ENCODE measurements around the gene BEX4. TPM values are rescaled to one million over a fixed set of nuclear protein-coding genes. Genes with fewer than 3 reads are reported as not detected.
"Not testable (repeated sequence)": the region's sequence is repeated elsewhere in the genome, so short reads cannot be mapped to it uniquely, and the experiment has no call there.

BEX4 gene
- total RNA-seq, 1 experiment from 2014 or later, result 13.1 TPM

- in situ Hi-C loops (cut with HindIII; ENCODE audit: low pct_unique_long_range_greater_than_20kb, low sequenced_read_pairs), result no loop called here
- DNase-seq (ENCODE audit: low read depth), result no peak
Measured at GRCh38 chrX:103233263-103233662, 18.4 kb downstream of the BEX4 start.

- in situ Hi-C loops (cut with HindIII; ENCODE audit: low pct_unique_long_range_greater_than_20kb, low sequenced_read_pairs), result no loop called here
- DNase-seq (ENCODE audit: low read depth), result no peak
Measured at GRCh38 chrX:103234869-103235268, 20.0 kb downstream of the BEX4 start.

GRCh38 chrX:103235608-103236007 is 20.7 kb downstream of the BEX4 start:
- DNase-seq (ENCODE audit: low read depth); in situ Hi-C loops (cut with HindIII; ENCODE audit: low pct_unique_long_range_greater_than_20kb, low sequenced_read_pairs): not testable (repeated sequence)

GRCh38 chrX:103236296-103236695 is 21.4 kb downstream of the BEX4 start:
- DNase-seq (ENCODE audit: low read depth), result no peak
- in situ Hi-C loops (cut with HindIII; ENCODE audit: low pct_unique_long_range_greater_than_20kb, low sequenced_read_pairs), result no loop called here

GRCh38 chrX:103240155-103240554 is 25.2 kb downstream of the BEX4 start:
- DNase-seq (ENCODE audit: low read depth), result no peak
- in situ Hi-C loops (cut with HindIII; ENCODE audit: low pct_unique_long_range_greater_than_20kb, low sequenced_read_pairs), result no loop called here

- DNase-seq (ENCODE audit: low read depth), result no peak
- in situ Hi-C loops (cut with HindIII; ENCODE audit: low pct_unique_long_range_greater_than_20kb, low sequenced_read_pairs), result no loop called here
Measured at GRCh38 chrX:103248553-103248952, 33.6 kb downstream of the BEX4 start.

- in situ Hi-C loops (cut with HindIII; ENCODE audit: low pct_unique_long_range_greater_than_20kb, low sequenced_read_pairs), result no loop called here
- DNase-seq (ENCODE audit: low read depth), result no peak
Measured at GRCh38 chrX:103249805-103250204, 34.9 kb downstream of the BEX4 start.

- no peak for DNase-seq (ENCODE audit: low read depth)
- in situ Hi-C loops (cut with HindIII; ENCODE audit: low pct_unique_long_range_greater_than_20kb, low sequenced_read_pairs), result no loop called here
Measured at GRCh38 chrX:103250977-103251376, 36.1 kb downstream of the BEX4 start.

GRCh38 chrX:103253608-103254007 is 38.7 kb downstream of the BEX4 start:
- peak; percentile 1 for DNase-seq (ENCODE audit: low read depth)
- in situ Hi-C loops (cut with HindIII; ENCODE audit: low pct_unique_long_range_greater_than_20kb, low sequenced_read_pairs), result no loop called here

GRCh38 chrX:103254171-103254824 is 39.4 kb downstream of the BEX4 start:
- DNase-seq (ENCODE audit: low read depth), result peak; percentile 75

GRCh38 chrX:103254921-103255493 is 40.1 kb downstream of the BEX4 start, which contains the start of gene TCEAL8:
Gene TCEAL8 (minus strand): TSS chrX:103255155. CDS start chrX:103253979, 1,176 bp downstream.
- peak; percentile 56 for DNase-seq (ENCODE audit: low read depth)
- in situ Hi-C loops (cut with HindIII; ENCODE audit: low pct_unique_long_range_greater_than_20kb, low sequenced_read_pairs), result no loop called here

More at GRCh38 chrX:103254171-103254824, 39.4 kb downstream of the BEX4 start:
- in situ Hi-C loops (cut with HindIII; ENCODE audit: low pct_unique_long_range_greater_than_20kb, low sequenced_read_pairs), result no loop called here

- in situ Hi-C loops (cut with HindIII; ENCODE audit: low pct_unique_long_range_greater_than_20kb, low sequenced_read_pairs), result no loop called here
- DNase-seq (ENCODE audit: low read depth), result no peak
Measured at GRCh38 chrX:103256651-103257050, 41.7 kb downstream of the BEX4 start.

GRCh38 chrX:103258275-103258674 is 43.4 kb downstream of the BEX4 start:
- in situ Hi-C loops (cut with HindIII; ENCODE audit: low pct_unique_long_range_greater_than_20kb, low sequenced_read_pairs), result no loop called here
- DNase-seq (ENCODE audit: low read depth), result no peak

Other genes starting within 250 kb of the BEX4 start
- not detected in 2 replicates for gene BEX1, start 150.9 kb upstream of the BEX4 start, total RNA-seq (2014; rRNA removed; shearing (Covaris generic); ENCODE audit: low replicate concordance)
- gene NXF3, start 122.0 kb upstream of the BEX4 start, total RNA-seq (2014; rRNA removed; shearing (Covaris generic); ENCODE audit: low replicate concordance), result not detected in 2 replicates
- gene TCEAL8, start 40.0 kb downstream of the BEX4 start, total RNA-seq (2014; rRNA removed; shearing (Covaris generic); ENCODE audit: low replicate concordance), result 111 and 123 TPM in 2 replicates
- gene TCEAL5, start 61.6 kb downstream of the BEX4 start, total RNA-seq (2014; rRNA removed; shearing (Covaris generic); ENCODE audit: low replicate concordance), result not detected in 2 replicates
- 12.2 and 15.0 TPM in 2 replicates for gene BEX2, start 95.9 kb downstream of the BEX4 start, total RNA-seq (2014; rRNA removed; shearing (Covaris generic); ENCODE audit: low replicate concordance)
- gene TCEAL7, start 115.1 kb downstream of the BEX4 start, total RNA-seq (2014; rRNA removed; shearing (Covaris generic); ENCODE audit: low replicate concordance), result not detected in 2 replicates
- gene TCEAL9, start 141.4 kb downstream of the BEX4 start, total RNA-seq (2014; rRNA removed; shearing (Covaris generic); ENCODE audit: low replicate concordance), result 52.9 and 53.6 TPM in 2 replicates
- gene BEX3, start 161.4 kb downstream of the BEX4 start, total RNA-seq (2014; rRNA removed; shearing (Covaris generic); ENCODE audit: low replicate concordance), result 289 and 328 TPM in 2 replicates